BJ (cell line): Measurements from ENCODE around the gene FAM163A. TPM values are rescaled to one million over a fixed set of nuclear protein-coding genes. Genes with fewer than 3 reads are reported as not detected.

Experiments
- CTCF ChIA-PET: fragments of 350-600 bp; formaldehyde crosslinking; extraction: SDS; loops from one replicate; lab custom pipeline; 2021; ENCODE audit warnings: antibody characterized with exemption, inconsistent platforms; lab: Yijun Ruan, JAX
- POLR2A ChIA-PET: fragments of 300-600 bp; sonication (Branson Sonifier 250); formaldehyde crosslinking; extraction: SDS; loops from one replicate; lab custom pipeline; 2021; ENCODE audit warnings: antibody characterized with exemption; lab: Charles Lee
- DNase-seq: peaks from one replicate; pipeline ENCODE4 v3.0.0-alpha.2; 2011; ENCODE audit warnings: low read depth
- H3K27me3 ChIP-seq: 2 replicates; pipeline ENCODE4 v1.6.0; 2011; ENCODE audit warnings: low read length; ENCODE audit not compliant: control insufficient read depth, insufficient read depth
- H3K36me3 ChIP-seq: 2 replicates; pipeline ENCODE4 v1.5.1; 2011; ENCODE audit warnings: low read length; ENCODE audit not compliant: control insufficient read depth, insufficient read depth
- H3K4me3 ChIP-seq: 2 replicates; pipeline ENCODE4 v1.5.1; 2011; ENCODE audit warnings: low read depth, mild to moderate bottlenecking, control low read depth, low read length
- CTCF ChIP-seq: IDR thresholded peaks from 2 replicates; pipeline ENCODE4 v1.5.1; 2011; ENCODE audit warnings: low read depth, mild to moderate bottlenecking, control low read depth, inconsistent platforms, low read length, moderate library complexity; ENCODE audit not compliant: insufficient read depth
- polyA plus RNA-seq: library from polyadenylated mRNA; depleted of rRNA; stranded (reverse); fragments of >200 nt; gene quantifications from 2 replicates; pipeline ENCODE4 v1.2.3, GENCODE V29; 2011

FAM163A gene
- polyA plus RNA-seq, 1 experiment = not detected

GRCh38 chr1:179805291-179806195 is 62.5 kb downstream of the FAM163A start:
- H3K4me3 ChIP-seq = no peak overlapping the region
- peaks cover 12% of the 10 kb centered on the region for H3K27me3 ChIP-seq
- TF ChIP-seq CTCF = no peak
- H3K36me3 ChIP-seq = no peaks in the 10 kb centered on the region
- ChIA-PET POLR2A (no interaction called here), CTCF (interaction anchor here (1.0 to 15.1 kb wide), 4 partner anchors 9 to 100 kb away, joined by 3 to 447 read pairs (median 14); no protein-coding TSS in a partner anchor)
- no peak for DNase-seq

GRCh38 chr1:179806333-179806732 is 63.2 kb downstream of the FAM163A start:
- no peak for TF ChIP-seq CTCF
- no peak for DNase-seq
- Histone ChIP-seq H3K27me3 (peaks cover 11% of the 10 kb centered on the region), H3K4me3 (no peak overlapping the region), H3K36me3 (no peaks in the 10 kb centered on the region)
- ChIA-PET POLR2A (no interaction called here), CTCF (interaction anchor here (1.7 to 15.1 kb wide), 3 partner anchors 9 to 100 kb away, joined by 6 to 447 read pairs (median 23); no protein-coding TSS in a partner anchor)

GRCh38 chr1:179807291-179807690 is 64.2 kb downstream of the FAM163A start:
- H3K27me3 ChIP-seq = peaks cover 9% of the 10 kb centered on the region

GRCh38 chr1:179807691-179808485 is 64.8 kb downstream of the FAM163A start:
- no peaks in the 10 kb centered on the region for H3K36me3 ChIP-seq
- no peak overlapping the region for H3K4me3 ChIP-seq
- ChIA-PET CTCF (interaction anchor here (0.9 to 15.1 kb wide), 5 partner anchors 9 to 372 kb away, joined by 3 to 447 read pairs (median 15); no protein-coding TSS in a partner anchor), POLR2A (no interaction called here)
- DNase-seq = no peak
- H3K27me3 ChIP-seq = peaks cover 9% of the 10 kb centered on the region
- TF ChIP-seq CTCF = no peak

More at GRCh38 chr1:179807291-179807690, 64.2 kb downstream of the FAM163A start:
- DNase-seq = no peak
- ChIA-PET CTCF (interaction anchor here (2.2 to 15.1 kb wide), 3 partner anchors 8 to 101 kb away, joined by 23 to 447 read pairs (median 60); no protein-coding TSS in a partner anchor), POLR2A (no interaction called here)
- Histone ChIP-seq H3K4me3 (no peak overlapping the region), H3K36me3 (no peaks in the 10 kb centered on the region)
- TF ChIP-seq CTCF = no peak
